GM12891 (cell line): ENCODE data around the gene KRT15.

ENCODE experiments used
- PAX5 ChIP-seq: IDR thresholded peaks from 2 replicates; pipeline ENCODE4 v1.6.1; 2011; ENCODE audit warnings: low read length, moderate library complexity, mild to moderate bottlenecking; ENCODE audit not compliant: insufficient read depth, severe bottlenecking
- POLR2A ChIP-seq: IDR thresholded peaks from 2 replicates; pipeline ENCODE4 v1.6.1; 2011; ENCODE audit warnings: low read depth, low read length, control low read depth
- POLR2AphosphoS5 ChIP-seq: IDR thresholded peaks from 2 replicates; pipeline ENCODE4 v1.6.1; 2011; ENCODE audit warnings: low read depth, low read length, control low read depth
- POU2F2 ChIP-seq: IDR thresholded peaks from 2 replicates; pipeline ENCODE4 v1.6.1; 2011; ENCODE audit warnings: low read depth, mild to moderate bottlenecking, control low read depth, low read length, moderate library complexity
- SPI1 ChIP-seq: IDR thresholded peaks from 2 replicates; pipeline ENCODE4 v1.6.1; 2011; ENCODE audit warnings: low read depth, low read length, control low read depth
- TAF1 ChIP-seq: IDR thresholded peaks from 2 replicates; pipeline ENCODE4 v1.6.1; 2011; ENCODE audit warnings: low read depth, low read length, control low read depth

DNA sequence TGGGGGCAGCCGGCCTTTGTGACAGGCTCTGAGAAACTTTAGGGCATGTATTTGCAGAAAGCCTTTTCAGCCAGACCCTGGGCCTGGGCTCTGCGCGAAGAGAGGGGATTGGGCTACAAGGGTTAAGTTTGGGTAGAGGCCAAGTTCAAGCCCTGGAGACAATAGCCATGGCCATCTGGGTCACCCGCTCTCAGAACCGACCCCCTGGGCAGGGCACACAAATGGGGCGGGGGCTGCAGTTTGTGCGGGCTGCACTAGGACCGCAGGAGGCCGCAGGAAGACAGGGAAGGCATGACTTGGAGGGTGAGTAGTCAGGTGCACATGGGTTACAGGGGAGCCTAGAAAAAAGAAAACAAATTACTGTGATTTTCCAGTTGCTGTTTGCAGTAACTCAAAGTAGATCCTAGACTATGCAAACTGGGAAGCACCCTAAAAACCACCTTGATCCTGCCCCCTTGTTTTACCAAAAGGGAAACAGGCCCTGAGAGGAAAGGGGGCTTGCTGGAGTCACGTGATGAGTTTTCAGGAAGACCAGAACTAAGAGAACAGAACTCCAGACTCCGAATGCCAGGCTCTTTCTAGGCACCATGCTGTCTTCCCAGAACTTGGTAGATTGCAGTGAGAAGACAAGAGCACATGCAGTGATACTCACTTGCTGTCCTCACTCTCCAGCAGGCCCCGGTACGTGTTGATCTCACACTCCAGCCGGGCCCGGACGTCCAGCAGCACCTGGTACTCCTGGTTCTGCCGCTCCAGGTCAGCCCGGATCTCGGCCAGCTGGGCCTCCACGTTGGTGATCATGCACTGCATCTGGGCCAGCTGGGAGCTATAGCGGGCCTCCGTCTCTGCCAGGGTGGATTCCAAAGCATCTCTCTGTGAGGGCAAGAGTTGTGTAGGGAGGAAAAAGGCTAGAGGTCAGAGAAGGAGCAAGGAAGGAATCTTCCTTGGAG lies 41.5 kb downstream of the KRT15 start:
- no peak for TF ChIP-seq POU2F2
- TF ChIP-seq POLR2A = no peak
- no peak for TF ChIP-seq SPI1
- no peak for TF ChIP-seq POLR2AphosphoS5
- no peak for TF ChIP-seq TAF1
- no peak for TF ChIP-seq PAX5
